Measurements from ENCODE around the gene TOMM20. TPM values are rescaled to one million over a fixed set of nuclear protein-coding genes. Genes with fewer than 3 reads are reported as not detected.

TOMM20 gene
- total and polyA plus RNA-seq, 9 of the 15 experiments (the other 6 are each of a cell fraction or from before 2014, with no cell fraction given), result 70.6 to 334 (median 159) TPM

DNA sequence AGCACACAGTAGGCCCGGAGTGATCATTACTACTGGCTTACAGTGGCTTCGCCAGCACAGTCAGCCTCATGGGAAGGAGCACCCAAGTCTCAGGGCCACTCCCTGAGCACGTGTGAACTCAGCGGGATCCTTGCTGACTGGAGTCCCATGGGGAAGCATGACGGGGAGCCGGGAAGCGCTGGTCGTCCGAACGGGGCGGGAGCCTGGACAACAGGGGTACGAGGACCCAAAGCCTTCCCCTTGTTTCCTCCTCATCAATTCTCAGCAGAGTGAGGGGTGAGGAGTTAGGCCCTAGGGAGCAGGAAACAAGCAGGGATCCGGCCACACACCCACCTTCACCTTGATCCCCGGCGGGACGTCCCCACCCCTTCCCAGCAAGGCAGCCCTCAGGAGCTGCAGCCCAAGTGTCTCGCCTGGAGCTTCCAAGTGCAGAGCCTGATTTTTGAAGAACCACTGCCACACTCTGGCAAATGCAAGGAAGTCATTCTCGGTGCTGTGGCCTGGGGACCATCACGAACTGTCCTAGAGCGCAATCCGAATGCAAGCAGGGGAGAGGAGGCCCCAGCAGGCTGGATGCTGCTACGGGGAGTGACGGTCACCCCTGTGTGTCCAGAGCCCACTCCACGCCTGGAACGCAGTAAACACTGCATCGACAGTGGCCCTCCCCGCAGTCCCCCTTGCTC, 35.5 kb downstream of the TOMM20 start:
- peak; percentile 85 for ATAC-seq
- Histone ChIP-seq H3K9me1 (ENCODE audit: control insufficient read depth, insufficient read depth, low read length) (no peaks in the 10 kb centered on the region), H3K4me3 (no peak overlapping the region), H3K4me1 (replicated peaks in 1 of 2; ENCODE audit: control insufficient read depth in 2 of 2, insufficient read depth in 2 of 2, low read length in 2 of 2) (peaks cover 14 to 18% of the 10 kb centered on the region in 2 experiments), H3K9me3 (replicated peaks; ENCODE audit: control insufficient read depth, insufficient read depth, low read depth, low read length) (0 out of 2 replicates have a peak, but pooled peaks cover 2% of the 10 kb centered on the region), H2AFZ (ENCODE audit: low read depth, low read length) (peak overlapping the region; percentile 28), H4K20me1 (replicated peaks; ENCODE audit: control insufficient read depth, insufficient read depth, low read length) (no peaks in the 10 kb centered on the region), H3K36me3 (ENCODE audit: control insufficient read depth, insufficient read depth, low read length) (no peaks in the 10 kb centered on the region), H3K27ac (ENCODE audit: extremely low read depth, low read depth, low read length) (no peak overlapping the region), H3K27me3 (ENCODE audit: control insufficient read depth in 2 of 2, insufficient read depth in 2 of 2, low read length in 2 of 2) (no peaks in the 10 kb centered on the region), H3K79me2 (ENCODE audit: control insufficient read depth, insufficient read depth, low read length) (no peaks in the 10 kb centered on the region), H3K4me2 (ENCODE audit: insufficient read depth, low read length) (peak overlapping the region; percentile 44; the same call in 1 of the 2 replicates), H3K9ac (ENCODE audit: insufficient read depth in 1 of 2, low read depth in 2 of 2, low read length in 2 of 2) (peak overlapping the region in 1 of 2 experiments; percentile 2; a peak in 1 of 4 replicates)
- intact Hi-C loops (cut with micrococcal nuclease) (loop anchor here (1.0 to 5.0 kb wide), 10 partner anchors 159 to 981 kb away; partner anchors contain the start of genes B3GALNT2 and COA6), in situ Hi-C loops (cut with MboI) (loop anchor here (5.0 to 10.0 kb wide), 5 partner anchors 322 to 968 kb away; no protein-coding TSS in a partner anchor)
- DNase-seq (ENCODE audit: extremely low read depth in 1 of 4, low spot score in 3 of 4), result peak in 2 of 4 experiments; percentile 51 to 74
- BruUV-seq (replicated peaks), result no TSS peak
- FAIRE-seq, result no peak
- POLR2A ChIA-PET, result interaction anchor here (0.7 to 0.8 kb wide), 4 partner anchors 12 to 489 kb away, joined by 3 to 5 read pairs (median 3); no protein-coding TSS in a partner anchor
- WGBS (ENCODE audit: insufficient coverage, low coverage, missing lambda C conversion rate), result 37% methylated on average over 26 of the region's 27 CpGs
- CTCF ChIA-PET (ENCODE audit: low intra/inter-chr PET ratio), result interaction anchor here (0.7 to 3.0 kb wide), 8 partner anchors 10 to 690 kb away, joined by 3 to 20 read pairs (median 7); partner anchors contain the start of gene B3GALNT2
- peak; percentile 18; the same call in 1 of the 2 replicates for TF ChIP-seq USF1 (CRISPR knock-in tag; IDR thresholded peaks at IDR 0.05)
- TF ChIP-seq FOXP1 (CRISPR knock-in tag; IDR thresholded peaks at IDR 0.05), result 0 out of 2 replicates have a peak, but pooled peaks have one; percentile 23
- no peak for TF ChIP-seq HNRNPUL1 (IDR thresholded peaks at IDR 0.05; ENCODE audit: low read length)
- TF ChIP-seq ZFX (CRISPR knock-in tag; IDR thresholded peaks at IDR 0.05), result no peak
- no peak for TF ChIP-seq TAL1 (IDR thresholded peaks at IDR 0.05)
- TF ChIP-seq ZNF354B (CRISPR knock-in tag; IDR thresholded peaks at IDR 0.05), result no peak
- TF ChIP-seq RAD51 (IDR thresholded peaks at IDR 0.05; ENCODE audit: borderline replicate concordance, low read depth), result no peak
- TF ChIP-seq ZNF224 (CRISPR knock-in tag; IDR thresholded peaks at IDR 0.05), result no peak
- TF ChIP-seq, protein P1, sequence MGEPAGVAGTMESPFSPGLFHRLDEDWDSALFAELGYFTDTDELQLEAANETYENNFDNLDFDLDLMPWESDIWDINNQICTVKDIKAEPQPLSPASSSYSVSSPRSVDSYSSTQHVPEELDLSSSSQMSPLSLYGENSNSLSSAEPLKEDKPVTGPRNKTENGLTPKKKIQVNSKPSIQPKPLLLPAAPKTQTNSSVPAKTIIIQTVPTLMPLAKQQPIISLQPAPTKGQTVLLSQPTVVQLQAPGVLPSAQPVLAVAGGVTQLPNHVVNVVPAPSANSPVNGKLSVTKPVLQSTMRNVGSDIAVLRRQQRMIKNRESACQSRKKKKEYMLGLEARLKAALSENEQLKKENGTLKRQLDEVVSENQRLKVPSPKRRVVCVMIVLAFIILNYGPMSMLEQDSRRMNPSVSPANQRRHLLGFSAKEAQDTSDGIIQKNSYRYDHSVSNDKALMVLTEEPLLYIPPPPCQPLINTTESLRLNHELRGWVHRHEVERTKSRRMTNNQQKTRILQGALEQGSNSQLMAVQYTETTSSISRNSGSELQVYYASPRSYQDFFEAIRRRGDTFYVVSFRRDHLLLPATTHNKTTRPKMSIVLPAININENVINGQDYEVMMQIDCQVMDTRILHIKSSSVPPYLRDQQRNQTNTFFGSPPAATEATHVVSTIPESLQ (CRISPR knock-in tag; IDR thresholded peaks at IDR 0.05), result no peak
- TF ChIP-seq TRIM28 (IDR thresholded peaks at IDR 0.05), result no peak
- no peak for TF ChIP-seq ZBTB34 (CRISPR knock-in tag; IDR thresholded peaks at IDR 0.05)
- no peak for TF ChIP-seq EHMT2 (IDR thresholded peaks at IDR 0.05)
- no peak for TF ChIP-seq TCF7L2 (IDR thresholded peaks at IDR 0.05; ENCODE audit: low read depth, low read length)
- TF ChIP-seq, protein P2, sequence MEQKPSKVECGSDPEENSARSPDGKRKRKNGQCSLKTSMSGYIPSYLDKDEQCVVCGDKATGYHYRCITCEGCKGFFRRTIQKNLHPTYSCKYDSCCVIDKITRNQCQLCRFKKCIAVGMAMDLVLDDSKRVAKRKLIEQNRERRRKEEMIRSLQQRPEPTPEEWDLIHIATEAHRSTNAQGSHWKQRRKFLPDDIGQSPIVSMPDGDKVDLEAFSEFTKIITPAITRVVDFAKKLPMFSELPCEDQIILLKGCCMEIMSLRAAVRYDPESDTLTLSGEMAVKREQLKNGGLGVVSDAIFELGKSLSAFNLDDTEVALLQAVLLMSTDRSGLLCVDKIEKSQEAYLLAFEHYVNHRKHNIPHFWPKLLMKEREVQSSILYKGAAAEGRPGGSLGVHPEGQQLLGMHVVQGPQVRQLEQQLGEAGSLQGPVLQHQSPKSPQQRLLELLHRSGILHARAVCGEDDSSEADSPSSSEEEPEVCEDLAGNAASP (IDR thresholded peaks at IDR 0.05), result no peak
- TF ChIP-seq PML (IDR thresholded peaks at IDR 0.05; ENCODE audit: low read length), result no peak
- no peak for TF ChIP-seq ZNF184 (CRISPR knock-in tag; IDR thresholded peaks at IDR 0.05)
